ENCODE measurements around the gene PACS2.

PACS2 gene

GRCh38 chr14:105397350-105397931 lies 82.9 kb downstream of the PACS2 start:
- FAIRE-seq, result peak; percentile 49
- DNase-seq (ENCODE audit: insufficient read length, low spot score), result no peak

- DNase-seq (ENCODE audit: insufficient read length, low spot score) (peak; percentile 82), FAIRE-seq (peak; percentile 74)
Measured at GRCh38 chr14:105398044-105398725, 83.6 kb downstream of the PACS2 start, which contains the start of gene TEX22. Gene TEX22, plus strand, starts transcription at chr14:105398538. Its CDS starts 803 bp downstream, at chr14:105399341.

GRCh38 chr14:105398726-105399465 lies 84.3 kb downstream of the PACS2 start:
- FAIRE-seq (peak; percentile 36), DNase-seq (ENCODE audit: insufficient read length, low spot score) (no peak)

DNA sequence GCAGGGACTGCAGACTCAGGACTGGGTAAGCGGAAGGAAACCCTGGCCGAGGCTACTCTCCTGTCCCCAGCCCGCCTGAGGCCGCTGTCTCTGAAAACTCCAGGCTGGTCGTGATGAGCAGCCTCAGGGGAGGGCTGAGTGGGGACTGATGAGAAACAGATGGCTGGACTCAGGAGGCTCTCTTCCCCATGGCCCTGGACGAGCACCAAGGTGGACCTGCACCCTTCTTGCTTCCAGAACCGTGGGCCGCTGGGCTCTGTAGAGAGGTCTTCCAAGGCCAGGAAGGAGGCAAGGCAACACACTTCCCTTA lies 84.9 kb downstream of the PACS2 start:
- DNase-seq (ENCODE audit: insufficient read length, low spot score) (no peak), FAIRE-seq (no peak)

DNA sequence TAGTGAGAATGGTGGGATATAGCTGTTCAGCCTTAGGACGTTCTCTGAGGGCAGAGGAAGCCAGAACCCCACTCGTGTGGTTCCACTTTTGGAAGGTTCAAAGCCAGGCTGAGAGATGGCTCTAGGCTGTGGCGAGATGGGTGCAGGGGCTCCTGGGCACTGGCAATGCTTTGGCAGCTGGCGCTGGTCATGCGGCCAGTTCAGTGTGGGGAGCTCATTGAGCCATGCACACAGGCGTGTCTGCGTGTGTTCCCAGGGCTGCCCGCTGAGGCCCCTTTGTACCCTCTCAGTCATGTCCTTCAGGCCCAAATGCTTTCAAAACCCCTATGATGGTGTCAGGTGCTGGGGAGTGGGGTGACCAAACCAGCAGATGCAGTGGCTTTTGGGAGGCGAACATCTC lies 85.5 kb downstream of the PACS2 start:
- no peak for DNase-seq (ENCODE audit: insufficient read length, low spot score)
- no peak for FAIRE-seq

GRCh38 chr14:105401699-105402098 lies 87.2 kb downstream of the PACS2 start:
- no peak for FAIRE-seq

GRCh38 chr14:105408592-105408991 lies 94.0 kb downstream of the PACS2 start:
- FAIRE-seq (no peak), DNase-seq (ENCODE audit: insufficient read length, low spot score) (no peak)

More at GRCh38 chr14:105401699-105402098, 87.2 kb downstream of the PACS2 start:
- DNase-seq (ENCODE audit: insufficient read length, low spot score), result no peak

DNA sequence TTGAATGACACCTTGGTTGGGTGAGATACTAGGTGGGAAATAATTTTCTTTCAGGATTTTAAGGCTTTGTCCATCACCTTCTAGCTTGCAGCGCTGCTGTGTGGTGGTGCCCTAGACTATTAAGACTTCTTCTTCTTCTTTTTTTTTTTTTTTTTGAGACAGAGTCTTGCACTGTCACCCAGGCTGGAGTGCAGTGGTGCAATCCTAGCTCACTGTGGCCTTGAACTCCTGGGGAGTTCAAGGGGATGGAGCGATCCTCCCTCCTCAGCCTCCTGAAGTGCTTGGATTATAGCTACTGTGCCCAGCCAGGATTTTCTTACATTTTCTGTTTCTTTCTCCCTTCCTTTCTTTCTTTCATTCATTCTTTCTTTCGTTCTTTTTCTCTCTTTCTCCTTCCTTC lies 94.8 kb downstream of the PACS2 start:
- FAIRE-seq (no peak), DNase-seq (ENCODE audit: insufficient read length, low spot score) (no peak)

DNA sequence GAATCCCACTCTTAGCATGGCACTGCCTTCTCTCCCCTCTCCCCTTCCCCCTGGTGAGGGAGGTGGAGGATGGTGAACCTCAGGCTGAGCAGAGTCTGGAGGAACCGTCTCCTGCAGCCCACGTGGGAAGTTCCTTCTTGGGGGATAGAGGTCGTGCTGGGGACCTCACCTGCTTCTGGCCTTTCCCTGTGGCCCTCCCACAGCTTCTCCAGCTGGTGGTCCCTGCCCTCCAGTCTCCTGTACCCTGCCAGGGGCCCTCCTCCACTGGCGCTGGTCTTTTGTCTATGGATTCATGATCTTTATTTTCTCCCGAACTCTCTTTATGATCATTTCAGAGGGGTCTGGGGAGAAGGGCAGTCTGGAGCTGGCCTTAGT lies 96.1 kb downstream of the PACS2 start:
- DNase-seq (ENCODE audit: insufficient read length, low spot score) (no peak), FAIRE-seq (no peak)

GRCh38 chr14:105411017-105411941 lies 96.7 kb downstream of the PACS2 start:
- DNase-seq (ENCODE audit: insufficient read length, low spot score) (peak; percentile 71), FAIRE-seq (no peak)

DNA sequence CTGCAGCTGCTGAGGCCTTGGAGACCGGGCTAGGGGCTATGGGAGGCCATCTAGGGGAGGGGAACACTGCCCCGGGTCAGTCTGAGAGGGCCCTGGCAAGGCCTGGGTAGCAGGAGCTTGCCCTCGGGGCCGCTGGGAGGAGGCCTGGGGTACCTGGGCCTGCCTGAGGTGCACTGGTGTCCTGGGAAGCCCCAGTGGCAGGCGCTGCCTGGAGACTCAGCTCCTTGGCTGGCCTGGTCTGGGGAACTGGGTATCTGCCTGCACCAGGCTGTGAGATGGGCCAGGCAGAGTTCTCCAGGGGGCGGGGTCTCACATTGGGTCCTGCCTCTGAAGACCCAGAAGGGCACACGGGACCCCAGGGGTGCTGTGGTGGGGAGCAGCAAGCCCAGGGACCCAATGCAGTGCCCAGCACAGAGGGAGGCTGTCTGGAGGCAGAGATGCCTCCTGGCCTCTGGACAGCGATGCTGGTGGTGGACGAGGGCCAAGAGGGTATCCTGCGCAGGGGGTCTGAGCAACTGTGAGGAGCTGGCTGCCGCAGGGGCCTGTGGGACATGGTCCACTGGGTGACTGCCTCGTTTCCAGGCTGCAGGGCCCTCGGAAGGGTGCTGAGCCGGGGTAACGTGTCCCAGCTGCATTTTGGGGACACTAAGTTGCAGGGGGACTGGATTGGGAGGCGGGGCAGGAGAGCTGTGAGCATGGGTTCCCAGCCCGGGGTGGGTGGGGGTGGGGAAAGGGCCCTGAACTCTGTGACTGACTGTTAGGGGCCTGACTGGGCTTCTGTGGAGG lies 97.6 kb downstream of the PACS2 start:
- FAIRE-seq (no peak), DNase-seq (ENCODE audit: insufficient read length, low spot score) (no peak)

DNA sequence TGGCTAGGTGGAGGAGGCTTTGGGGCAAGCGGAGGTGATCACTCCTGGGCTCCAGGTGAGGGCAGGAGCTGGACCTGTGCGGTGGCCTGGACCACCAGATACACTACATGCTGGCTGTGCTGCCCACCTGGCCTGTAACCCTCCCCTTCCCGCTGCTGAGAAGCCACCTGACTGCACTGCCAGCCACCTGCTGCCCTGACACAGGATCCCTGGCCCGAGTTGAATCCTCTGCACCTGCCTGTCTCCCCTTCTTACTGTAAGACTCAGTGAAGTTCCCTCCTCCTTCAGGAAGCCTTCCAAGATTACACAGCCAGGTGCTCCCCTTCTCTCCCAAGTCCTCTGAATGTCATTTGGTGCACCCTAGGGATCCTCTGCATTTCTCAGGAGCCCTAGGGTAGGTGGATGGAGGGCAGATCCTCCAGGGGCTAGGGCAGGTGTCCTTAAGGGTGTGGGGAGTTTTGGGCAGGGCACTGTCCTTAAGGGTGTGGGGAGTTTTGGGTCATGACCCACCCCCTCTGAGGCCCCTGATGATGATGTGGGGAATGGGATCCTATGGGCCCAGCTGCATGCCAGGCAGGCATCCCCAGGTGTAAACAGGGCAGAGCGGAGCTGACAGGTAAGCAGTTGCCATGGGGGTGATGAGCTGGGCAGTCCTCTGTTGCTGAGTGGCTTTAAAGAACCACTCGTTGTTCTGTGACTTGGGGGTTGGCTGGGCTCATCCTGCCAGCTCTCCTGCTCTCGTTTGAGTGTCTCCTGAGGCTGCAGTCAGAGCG lies 98.4 kb downstream of the PACS2 start:
- DNase-seq (ENCODE audit: insufficient read length, low spot score), result no peak
- no peak for FAIRE-seq

DNA sequence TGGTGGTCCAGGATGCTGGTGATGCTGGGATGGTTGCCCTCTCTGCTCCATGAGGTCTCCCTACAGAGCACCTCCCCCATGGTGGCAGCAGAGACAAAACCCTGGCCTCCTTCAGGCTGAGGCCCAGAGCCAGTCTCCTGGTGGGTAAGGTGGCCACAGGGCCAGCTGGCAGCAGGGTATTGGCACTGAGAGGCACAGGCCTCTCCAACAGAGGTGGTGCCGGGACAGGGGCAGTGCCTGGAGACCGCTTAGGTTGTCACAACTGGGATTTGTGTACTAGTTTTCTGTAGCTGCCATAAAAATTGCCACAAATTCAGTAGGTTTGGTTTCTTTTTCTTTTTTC lies 99.0 kb downstream of the PACS2 start:
- FAIRE-seq (no peak), DNase-seq (ENCODE audit: insufficient read length, low spot score) (no peak)

DNA sequence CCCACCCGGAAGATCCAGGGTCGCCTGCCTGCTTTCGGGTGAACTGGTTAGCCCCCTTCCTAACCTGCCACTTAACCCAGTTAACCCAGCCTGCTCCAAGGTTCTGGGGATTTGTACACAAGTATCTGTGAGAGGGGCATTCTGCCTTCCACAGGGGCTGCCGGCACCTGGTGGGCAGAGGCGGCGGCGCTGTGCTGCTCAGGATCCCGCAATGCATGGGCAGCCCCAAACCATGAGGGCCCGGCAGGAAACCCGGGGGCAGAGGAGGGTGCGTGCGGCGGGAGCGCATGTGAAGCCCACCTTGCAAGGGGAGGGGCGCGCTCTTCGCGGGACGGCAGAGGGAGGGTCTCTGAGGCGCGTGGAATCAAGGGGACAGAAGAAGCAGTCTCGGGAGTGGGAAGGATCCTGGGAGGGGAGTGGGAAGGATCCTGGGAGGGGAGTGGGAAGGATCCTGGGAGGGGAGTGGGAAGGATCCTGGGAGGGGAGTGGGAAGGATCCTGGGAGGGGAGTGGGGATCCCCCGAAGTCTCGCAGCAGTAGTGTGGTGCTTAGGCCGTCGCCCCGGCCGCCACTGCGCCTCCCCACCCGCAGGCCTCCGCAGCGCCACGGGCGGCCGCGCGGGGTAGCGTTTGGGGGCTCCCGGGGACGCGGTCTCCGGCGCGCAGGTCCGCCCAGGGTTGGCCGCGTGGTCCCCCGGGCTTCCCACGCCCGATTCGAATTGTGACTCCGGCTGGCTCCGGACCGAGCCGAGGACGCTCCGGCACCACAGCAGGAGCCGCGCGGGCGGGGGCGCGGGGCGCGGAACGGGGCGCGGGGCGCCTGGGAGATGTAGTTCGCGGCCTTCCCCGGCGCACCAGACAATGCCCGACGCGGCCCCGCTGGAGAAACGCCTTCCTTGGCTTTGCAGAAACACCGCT lies 100.2 kb downstream of the PACS2 start:
- peak; percentile 64 for DNase-seq (ENCODE audit: insufficient read length, low spot score)
- FAIRE-seq, result peak; percentile 59

DNA sequence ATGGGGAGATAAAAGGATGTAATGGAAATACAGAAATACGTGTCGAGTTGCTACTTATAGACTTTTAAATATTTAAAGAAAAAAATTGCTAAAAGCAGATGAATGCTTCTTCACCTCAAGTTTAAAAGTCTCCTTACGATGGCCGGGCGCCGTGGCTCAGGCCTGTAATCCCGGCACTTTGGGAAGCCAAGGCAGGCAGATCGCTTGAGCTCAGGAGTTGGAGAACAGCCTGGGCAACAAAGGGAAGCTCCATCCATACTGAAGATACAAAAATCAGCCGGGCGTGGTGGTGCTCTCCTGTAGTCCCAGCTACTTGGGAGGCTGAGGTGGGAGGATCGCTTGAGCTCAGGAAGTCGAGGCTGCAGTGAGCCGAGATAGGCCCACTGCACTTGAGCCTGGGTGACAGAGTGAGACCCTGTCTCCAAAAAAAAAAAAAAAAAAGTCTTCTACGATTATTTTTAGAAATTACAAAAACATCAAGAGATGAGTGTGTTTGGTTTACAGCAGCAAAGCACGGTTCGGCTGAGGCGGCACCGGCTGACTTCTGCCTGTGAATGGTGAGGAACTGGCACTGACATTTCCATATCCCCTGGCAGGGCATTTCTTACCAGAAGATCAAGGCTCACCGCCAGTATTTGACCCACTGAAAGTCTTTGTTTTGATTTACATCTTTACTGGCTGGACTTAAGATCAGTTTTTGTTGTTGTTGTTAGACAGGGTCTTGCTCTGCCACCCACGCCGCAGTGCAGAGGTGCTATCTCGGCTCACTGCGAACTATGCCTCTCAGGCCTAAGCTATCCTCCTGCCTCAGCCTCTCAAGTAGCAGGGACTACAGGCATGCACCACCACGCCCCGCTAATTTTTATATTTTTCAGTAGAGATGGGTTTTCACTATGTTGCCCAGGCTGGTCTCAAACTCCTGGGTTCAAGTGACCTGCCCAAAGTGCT lies 101.2 kb downstream of the PACS2 start:
- DNase-seq (ENCODE audit: insufficient read length, low spot score), result no peak
- no peak for FAIRE-seq

DNA sequence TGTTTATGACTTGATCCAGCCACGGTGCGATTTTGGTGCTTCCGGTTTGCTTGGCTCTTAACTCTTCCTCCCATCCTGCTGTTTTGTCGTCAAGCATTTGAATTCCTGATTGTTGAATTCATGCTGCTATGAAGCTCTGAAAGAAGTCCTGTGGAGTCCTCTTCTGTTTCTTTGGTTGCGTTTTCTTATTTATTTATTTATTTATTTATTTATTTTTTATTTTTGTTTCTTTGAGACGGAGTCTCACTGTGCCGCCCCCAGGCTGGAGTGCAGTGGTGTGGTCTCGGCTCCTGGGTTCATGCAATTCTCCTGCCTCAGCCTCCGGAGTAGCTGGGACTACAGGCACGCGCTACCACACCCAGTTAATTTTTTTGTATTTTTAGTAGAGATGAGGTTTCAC lies 102.1 kb downstream of the PACS2 start:
- DNase-seq (ENCODE audit: insufficient read length, low spot score), result no peak
- FAIRE-seq, result no peak

GRCh38 chr14:105417690-105418121 lies 103.2 kb downstream of the PACS2 start:
- FAIRE-seq (no peak), DNase-seq (ENCODE audit: insufficient read length, low spot score) (no peak)
